ENCODE data around the gene HS3ST6. TPM values are rescaled to one million over a fixed set of nuclear protein-coding genes. Genes with fewer than 3 reads are reported as not detected.

HS3ST6 gene
- polyA plus RNA-seq, 2 donors, result 8.0 to 16.3 TPM

GRCh38 chr16:1911467-1912214 is 6.6 kb downstream of the HS3ST6 start:
- H3K9me3 ChIP-seq (ENCODE audit: control insufficient read depth in 2 of 2, insufficient read depth in 1 of 2, low read depth in 1 of 2, low read length in 1 of 2), result no peaks in the 10 kb centered on the region
- no peaks in the 10 kb centered on the region for H3K27me3 ChIP-seq (ENCODE audit: control insufficient read depth in 1 of 2, insufficient read depth in 2 of 2, low read length in 2 of 2)
- H3K36me3 ChIP-seq (ENCODE audit: control insufficient read depth in 2 of 2, insufficient read depth in 2 of 2, low read length in 1 of 2), result no peaks in the 10 kb centered on the region
- H3K27ac ChIP-seq (ENCODE audit: low read depth in 2 of 2, low read length in 1 of 2), result peak overlapping the region in 1 of 2 donors; percentile 82
- WGBS, 2 donors, result 87 to 91% methylated on average over 59 of the region's 59 CpGs
- no peak overlapping the region for H3K4me3 ChIP-seq (ENCODE audit: low read depth in 1 of 2, low read length in 2 of 2)
- H3K4me1 ChIP-seq (ENCODE audit: control insufficient read depth in 2 of 2, insufficient read depth in 2 of 2, low read length in 1 of 2), result peaks cover 2 to 46% of the 10 kb centered on the region in 2 donors

DNA sequence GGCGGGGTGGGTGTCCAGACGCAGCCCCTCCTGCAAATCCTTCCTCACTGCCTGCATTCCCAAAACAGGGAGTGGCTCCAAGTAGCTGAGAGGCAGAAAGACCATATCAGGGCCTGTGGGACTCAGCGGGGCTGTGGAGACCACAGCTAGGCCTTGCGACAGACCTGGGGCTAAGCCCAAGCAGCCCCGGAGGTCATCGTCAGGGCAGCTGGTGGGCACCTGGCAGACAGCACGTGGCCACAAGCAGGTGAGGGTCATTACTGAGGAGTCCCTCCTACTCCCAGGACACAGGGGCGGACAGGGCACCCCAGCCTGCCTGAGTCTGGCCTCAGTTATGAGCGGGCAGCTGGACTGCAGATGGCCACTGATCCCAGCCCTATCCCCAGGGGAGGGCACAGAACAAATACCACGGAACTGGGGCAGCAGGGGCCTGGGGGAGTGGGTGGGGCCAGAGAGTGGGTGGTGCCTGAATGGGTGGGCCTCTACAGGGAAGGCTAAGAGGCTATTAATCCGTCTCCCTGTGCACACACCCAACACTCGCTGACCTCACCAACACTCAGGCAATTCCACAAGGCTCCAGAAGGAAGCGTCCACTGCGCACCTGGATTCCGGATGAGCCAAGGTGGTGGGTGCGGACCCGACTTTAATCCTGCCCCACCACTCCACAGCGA is 8.5 kb downstream of the HS3ST6 start:
- H3K4me1 ChIP-seq (ENCODE audit: control insufficient read depth in 2 of 2, insufficient read depth in 2 of 2, low read length in 1 of 2), result peaks cover 2 to 35% of the 10 kb centered on the region in 2 donors
- peak overlapping the region in 1 of 2 donors; percentile 15 for H3K27ac ChIP-seq (ENCODE audit: low read depth in 2 of 2, low read length in 1 of 2)
- no peak overlapping the region for H3K4me3 ChIP-seq (ENCODE audit: low read depth in 1 of 2, low read length in 2 of 2)
- no peaks in the 10 kb centered on the region for H3K36me3 ChIP-seq (ENCODE audit: control insufficient read depth in 2 of 2, insufficient read depth in 2 of 2, low read length in 1 of 2)
- H3K27me3 ChIP-seq (ENCODE audit: control insufficient read depth in 1 of 2, insufficient read depth in 2 of 2, low read length in 2 of 2), result no peaks in the 10 kb centered on the region
- no peaks in the 10 kb centered on the region for H3K9me3 ChIP-seq (ENCODE audit: control insufficient read depth in 2 of 2, insufficient read depth in 1 of 2, low read depth in 1 of 2, low read length in 1 of 2)
- WGBS, 2 donors, result 71 to 72% methylated on average over 18 of the region's 18 CpGs

GRCh38 chr16:1908983-1909382 is 9.2 kb downstream of the HS3ST6 start:
- Histone ChIP-seq H3K9me3 (ENCODE audit: control insufficient read depth in 2 of 2, insufficient read depth in 1 of 2, low read depth in 1 of 2, low read length in 1 of 2) (no peaks in the 10 kb centered on the region), H3K27ac (ENCODE audit: low read depth in 2 of 2, low read length in 1 of 2) (no peak overlapping the region), H3K36me3 (ENCODE audit: control insufficient read depth in 2 of 2, insufficient read depth in 2 of 2, low read length in 1 of 2) (no peaks in the 10 kb centered on the region), H3K4me3 (ENCODE audit: low read depth in 1 of 2, low read length in 2 of 2) (no peak overlapping the region), H3K27me3 (ENCODE audit: control insufficient read depth in 1 of 2, insufficient read depth in 2 of 2, low read length in 2 of 2) (no peaks in the 10 kb centered on the region), H3K4me1 (ENCODE audit: control insufficient read depth in 2 of 2, insufficient read depth in 2 of 2, low read length in 1 of 2) (peaks cover 2 to 28% of the 10 kb centered on the region in 2 donors)
- 49 to 60% methylated on average over 8 to 9 of the region's 9 CpGs for WGBS, 2 donors

DNA sequence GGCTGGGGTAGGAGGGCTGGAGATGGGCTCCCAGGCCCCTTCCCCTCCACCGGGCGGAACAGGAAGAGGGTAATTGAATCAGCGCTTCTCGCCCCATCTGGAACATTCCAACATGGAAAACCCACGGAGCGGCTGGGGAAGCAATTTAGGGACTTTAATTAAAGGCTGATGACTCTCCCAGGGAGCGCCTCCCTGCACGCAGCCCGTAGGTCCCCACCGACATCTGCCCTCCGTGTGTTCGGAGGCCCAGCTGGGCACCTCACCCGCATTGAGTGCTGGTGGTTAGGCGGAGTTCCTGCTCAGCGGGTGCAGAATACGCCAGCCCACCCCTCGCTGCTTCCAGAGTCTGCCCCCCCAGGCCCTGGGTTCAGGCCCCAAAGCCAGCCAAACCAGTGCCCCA is 10.0 kb downstream of the HS3ST6 start:
- H3K27ac ChIP-seq (ENCODE audit: low read depth in 2 of 2, low read length in 1 of 2), result no peak overlapping the region
- H3K4me1 ChIP-seq (ENCODE audit: control insufficient read depth in 2 of 2, insufficient read depth in 2 of 2, low read length in 1 of 2), result peaks cover 0 to 21% of the 10 kb centered on the region in 2 donors
- no peaks in the 10 kb centered on the region for H3K27me3 ChIP-seq (ENCODE audit: control insufficient read depth in 1 of 2, insufficient read depth in 2 of 2, low read length in 2 of 2)
- H3K36me3 ChIP-seq (ENCODE audit: control insufficient read depth in 2 of 2, insufficient read depth in 2 of 2, low read length in 1 of 2), result no peaks in the 10 kb centered on the region
- no peaks in the 10 kb centered on the region for H3K9me3 ChIP-seq (ENCODE audit: control insufficient read depth in 2 of 2, insufficient read depth in 1 of 2, low read depth in 1 of 2, low read length in 1 of 2)
- H3K4me3 ChIP-seq (ENCODE audit: low read depth in 1 of 2, low read length in 2 of 2), result no peak overlapping the region
- WGBS, 2 donors, result 70 to 71% methylated on average over 17 of the region's 17 CpGs

- no peaks in the 10 kb centered on the region for H3K27me3 ChIP-seq (ENCODE audit: control insufficient read depth in 1 of 2, insufficient read depth in 2 of 2, low read length in 2 of 2)
- H3K36me3 ChIP-seq (ENCODE audit: control insufficient read depth in 2 of 2, insufficient read depth in 2 of 2, low read length in 1 of 2), result no peaks in the 10 kb centered on the region
- 74 to 75% methylated on average over 13 to 17 of the region's 17 CpGs for WGBS, 2 donors
- no peaks in the 10 kb centered on the region for H3K9me3 ChIP-seq (ENCODE audit: control insufficient read depth in 2 of 2, insufficient read depth in 1 of 2, low read depth in 1 of 2, low read length in 1 of 2)
- no peak overlapping the region for H3K27ac ChIP-seq (ENCODE audit: low read depth in 2 of 2, low read length in 1 of 2)
- no peak overlapping the region for H3K4me3 ChIP-seq (ENCODE audit: low read depth in 1 of 2, low read length in 2 of 2)
- peaks cover 0 to 18% of the 10 kb centered on the region in 2 donors for H3K4me1 ChIP-seq (ENCODE audit: control insufficient read depth in 2 of 2, insufficient read depth in 2 of 2, low read length in 1 of 2)
Measured at GRCh38 chr16:1907226-1907860, 10.9 kb downstream of the HS3ST6 start.

DNA sequence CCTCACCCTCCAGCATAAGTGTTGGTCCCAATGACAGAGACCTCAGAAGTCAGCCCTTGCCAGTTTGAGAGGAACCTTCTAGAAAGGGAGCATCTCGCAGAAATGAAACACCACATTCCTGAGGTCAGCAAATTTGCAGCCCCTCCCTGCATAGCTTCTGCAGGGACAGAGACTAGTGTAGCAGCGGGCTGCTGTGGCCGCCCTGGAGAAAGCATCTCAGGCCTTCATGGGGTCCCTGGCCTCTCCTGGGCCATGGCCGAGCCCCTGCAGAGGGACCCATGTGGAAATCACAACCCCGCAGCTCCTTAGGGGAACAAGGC is 11.4 kb downstream of the HS3ST6 start:
- H3K27ac ChIP-seq (ENCODE audit: low read depth in 2 of 2, low read length in 1 of 2), result no peak overlapping the region
- peaks cover 0 to 14% of the 10 kb centered on the region in 2 donors for H3K4me1 ChIP-seq (ENCODE audit: control insufficient read depth in 2 of 2, insufficient read depth in 2 of 2, low read length in 1 of 2)
- no peaks in the 10 kb centered on the region for H3K36me3 ChIP-seq (ENCODE audit: control insufficient read depth in 2 of 2, insufficient read depth in 2 of 2, low read length in 1 of 2)
- H3K4me3 ChIP-seq (ENCODE audit: low read depth in 1 of 2, low read length in 2 of 2), result no peak overlapping the region
- H3K27me3 ChIP-seq (ENCODE audit: control insufficient read depth in 1 of 2, insufficient read depth in 2 of 2, low read length in 2 of 2), result no peaks in the 10 kb centered on the region
- WGBS, 2 donors, result 80 to 89% methylated on average over 5 of the region's 5 CpGs
- no peaks in the 10 kb centered on the region for H3K9me3 ChIP-seq (ENCODE audit: control insufficient read depth in 2 of 2, insufficient read depth in 1 of 2, low read depth in 1 of 2, low read length in 1 of 2)

- H3K27ac ChIP-seq (ENCODE audit: low read depth in 2 of 2, low read length in 1 of 2), result no peak overlapping the region
- no peaks in the 10 kb centered on the region for H3K36me3 ChIP-seq (ENCODE audit: control insufficient read depth in 2 of 2, insufficient read depth in 2 of 2, low read length in 1 of 2)
- H3K4me1 ChIP-seq (ENCODE audit: control insufficient read depth in 2 of 2, insufficient read depth in 2 of 2, low read length in 1 of 2), result peaks cover 0 to 10% of the 10 kb centered on the region in 2 donors
- no peaks in the 10 kb centered on the region for H3K27me3 ChIP-seq (ENCODE audit: control insufficient read depth in 1 of 2, insufficient read depth in 2 of 2, low read length in 2 of 2)
- 27 to 39% methylated on average over 30 to 31 of the region's 31 CpGs for WGBS, 2 donors
- no peak overlapping the region for H3K4me3 ChIP-seq (ENCODE audit: low read depth in 1 of 2, low read length in 2 of 2)
- H3K9me3 ChIP-seq (ENCODE audit: control insufficient read depth in 2 of 2, insufficient read depth in 1 of 2, low read depth in 1 of 2, low read length in 1 of 2), result no peaks in the 10 kb centered on the region
Measured at GRCh38 chr16:1906055-1906845, 12.0 kb downstream of the HS3ST6 start.

- no peak overlapping the region for H3K4me3 ChIP-seq (ENCODE audit: low read depth in 1 of 2, low read length in 2 of 2)
- 67 to 73% methylated on average over 22 of the region's 22 CpGs for WGBS, 2 donors
- H3K36me3 ChIP-seq (ENCODE audit: control insufficient read depth in 2 of 2, insufficient read depth in 2 of 2, low read length in 1 of 2), result no peaks in the 10 kb centered on the region
- H3K4me1 ChIP-seq (ENCODE audit: control insufficient read depth in 2 of 2, insufficient read depth in 2 of 2, low read length in 1 of 2), result no peaks in the 10 kb centered on the region
- H3K9me3 ChIP-seq (ENCODE audit: control insufficient read depth in 2 of 2, insufficient read depth in 1 of 2, low read depth in 1 of 2, low read length in 1 of 2), result no peaks in the 10 kb centered on the region
- no peaks in the 10 kb centered on the region for H3K27me3 ChIP-seq (ENCODE audit: control insufficient read depth in 1 of 2, insufficient read depth in 2 of 2, low read length in 2 of 2)
- no peak overlapping the region for H3K27ac ChIP-seq (ENCODE audit: low read depth in 2 of 2, low read length in 1 of 2)
Measured at GRCh38 chr16:1903845-1904840, 14.1 kb downstream of the HS3ST6 start.

All from esophagus (tissue), 2 donors.